ENCODE data around the gene ANO3.

DNA sequence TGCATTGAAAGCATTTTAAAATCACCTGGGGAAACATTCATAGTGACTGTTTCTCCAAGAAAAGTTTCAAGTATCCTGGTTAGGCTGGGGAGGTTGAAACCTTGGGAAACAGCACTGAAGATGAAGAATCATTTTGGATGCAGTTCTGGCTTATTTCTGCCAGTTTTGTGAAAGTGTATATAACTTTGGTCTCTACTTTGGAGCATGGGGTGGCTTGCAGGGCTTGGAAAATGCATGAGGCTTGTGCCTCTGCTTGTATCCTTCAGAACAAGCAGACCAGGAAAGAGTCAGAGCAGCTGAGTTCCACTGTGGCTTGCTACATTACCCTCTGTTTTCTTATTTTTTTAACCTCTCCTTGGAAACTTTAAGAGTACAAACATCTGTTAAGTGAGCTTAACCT lies 370.5 kb downstream of the ANO3 start:
- no peak for TF ChIP-seq POLR2A (IDR thresholded peaks at IDR 0.05; ENCODE audit: low read depth, low read length)
- no peak for TF ChIP-seq POLR2AphosphoS5 (IDR thresholded peaks at IDR 0.05; ENCODE audit: low read depth, low read length)
- no peak for TF ChIP-seq TAF1 (IDR thresholded peaks at IDR 0.05; ENCODE audit: borderline replicate concordance, low read depth, low read length)

Data from GM12892 (cell line).